H9 (cell line): ENCODE results near the gene CD247. TPM values are rescaled to one million over a fixed set of nuclear protein-coding genes. Genes with fewer than 3 reads are reported as not detected.

Source experiments
- DNase-seq: peaks from one replicate; pipeline ENCODE4 v3.0.0-alpha.2; 2017
- H2AFZ ChIP-seq: one replicate; pipeline ENCODE4 v1.6.1; 2013; ENCODE audit warnings: mild to moderate bottlenecking, low read length, control low read depth, moderate library complexity
- H2AK5ac ChIP-seq: 2 replicates; pipeline ENCODE4 v1.6.1; 2013; ENCODE audit warnings: low read length, control low read depth, mixed read lengths; ENCODE audit not compliant: insufficient read length
- H2BK120ac ChIP-seq: one replicate; pipeline ENCODE4 v1.6.1; 2013; ENCODE audit warnings: low read depth, mild to moderate bottlenecking, low read length, control low read depth, inconsistent platforms; ENCODE audit not compliant: poor library complexity, severe bottlenecking
- H2BK12ac ChIP-seq: 2 replicates; pipeline ENCODE4 v1.6.1; 2013; ENCODE audit warnings: low read length, control low read depth, mixed read lengths, low read depth; ENCODE audit not compliant: insufficient read length
- H2BK15ac ChIP-seq: 2 replicates; pipeline ENCODE4 v1.6.1; 2013; ENCODE audit warnings: low read depth, low read length, control low read depth
- H2BK20ac ChIP-seq: one replicate; pipeline ENCODE4 v1.6.1; 2013; ENCODE audit warnings: low read depth, mild to moderate bottlenecking, low read length, control low read depth, inconsistent platforms; ENCODE audit not compliant: poor library complexity, severe bottlenecking
- H2BK5ac ChIP-seq: 2 replicates; pipeline ENCODE4 v1.6.1; 2013; ENCODE audit warnings: low read length, control low read depth, mixed read lengths; ENCODE audit not compliant: insufficient read length
- H3K14ac ChIP-seq: 2 replicates; pipeline ENCODE4 v1.6.1; 2013; ENCODE audit warnings: low read length, control low read depth; ENCODE audit not compliant: insufficient read depth
- H3K18ac ChIP-seq: 2 replicates; pipeline ENCODE4 v1.6.1; 2013; ENCODE audit warnings: low read depth, mild to moderate bottlenecking, mixed read lengths, low read length, control low read depth; ENCODE audit not compliant: insufficient read length
- H3K23ac ChIP-seq: 2 replicates; pipeline ENCODE4 v1.6.1; 2013; ENCODE audit warnings: low read length, control low read depth, mixed read lengths, low read depth; ENCODE audit not compliant: insufficient read length
- H3K23me2 ChIP-seq: 2 replicates; pipeline ENCODE4 v1.6.1; 2013; ENCODE audit warnings: low read depth, mild to moderate bottlenecking, mixed read lengths, low read length, control low read depth; ENCODE audit not compliant: insufficient read length, poor library complexity, severe bottlenecking
- H3K27ac ChIP-seq: 2 replicates; pipeline ENCODE4 v1.5.1; 2013; ENCODE audit warnings: low read length, control low read depth, mixed read lengths, low read depth; ENCODE audit not compliant: insufficient read length
- H3K27me3 ChIP-seq: 2 replicates; pipeline ENCODE4 v1.6.1; 2013; ENCODE audit warnings: low read length, control low read depth, inconsistent platforms; ENCODE audit not compliant: insufficient read depth
- H3K4ac ChIP-seq: 2 replicates; pipeline ENCODE4 v1.6.1; 2013; ENCODE audit warnings: low read depth, mild to moderate bottlenecking, control low read depth, inconsistent platforms, low read length, moderate library complexity
- H3K4me1 ChIP-seq: 2 replicates; pipeline ENCODE4 v1.6.1; 2013; ENCODE audit warnings: low read length, control low read depth, inconsistent platforms; ENCODE audit not compliant: insufficient read depth
- H3K4me2 ChIP-seq: 2 replicates; pipeline ENCODE4 v1.6.1; 2013; ENCODE audit warnings: low read length, control low read depth, mixed read lengths; ENCODE audit not compliant: insufficient read length, insufficient read depth
- H3K56ac ChIP-seq: 2 replicates; pipeline ENCODE4 v1.6.1; 2013; ENCODE audit warnings: low read depth, mild to moderate bottlenecking, mixed read lengths, low read length, control low read depth; ENCODE audit not compliant: insufficient read length
- H3K79me1 ChIP-seq: 2 replicates; pipeline ENCODE4 v1.6.1; 2013; ENCODE audit warnings: low read depth, mild to moderate bottlenecking, moderate library complexity, low read length, control low read depth, inconsistent platforms; ENCODE audit not compliant: insufficient read depth, poor library complexity, severe bottlenecking
- H3K79me2 ChIP-seq: 2 replicates; pipeline ENCODE4 v1.6.1; 2013; ENCODE audit warnings: low read length, control low read depth, inconsistent platforms; ENCODE audit not compliant: insufficient read depth
- H3K9ac ChIP-seq: 2 replicates; pipeline ENCODE4 v1.6.1; 2013; ENCODE audit warnings: low read length, control low read depth, mixed read lengths; ENCODE audit not compliant: insufficient read length; ENCODE audit errors: extremely low read depth
- H3K9me3 ChIP-seq: one replicate; pipeline ENCODE4 v1.6.1; 2013; ENCODE audit warnings: low read depth, low read length, inconsistent platforms; ENCODE audit not compliant: control insufficient read depth
- H3T11ph ChIP-seq: one replicate; pipeline ENCODE4 v1.6.1; 2013; ENCODE audit warnings: mild to moderate bottlenecking, low read length, control low read depth, inconsistent platforms
- H4K20me1 ChIP-seq: one replicate; pipeline ENCODE4 v1.6.1; 2013; ENCODE audit not compliant: control insufficient read depth, insufficient read length, insufficient read depth
- H4K5ac ChIP-seq: 2 replicates; pipeline ENCODE4 v1.6.1; 2013; ENCODE audit warnings: low read depth, mild to moderate bottlenecking, mixed read lengths, low read length, control low read depth; ENCODE audit not compliant: insufficient read length
- H4K8ac ChIP-seq: replicated peaks from 2 replicates; pipeline ENCODE4 v1.6.1; 2013; ENCODE audit warnings: low read length, control low read depth, mixed read lengths, low read depth; ENCODE audit not compliant: insufficient read length
- H4K91ac ChIP-seq: 2 replicates; pipeline ENCODE4 v1.6.1; 2013; ENCODE audit warnings: low read depth, mild to moderate bottlenecking, moderate library complexity, mixed read lengths, low read length, control low read depth; ENCODE audit not compliant: insufficient read length
- H3K27ac Mint-ChIP-seq, 3 experiments: 2 replicates in 2 of 3; 3 replicates in 1 of 3; pipeline ENCODE4 v1.8.0; 2020 to 2021; ENCODE audit warnings: mixed read lengths in 3 of 3, mild to moderate bottlenecking in 1 of 3, moderate library complexity in 1 of 3
- H3K27me3 Mint-ChIP-seq: 2 replicates; pipeline ENCODE4 v1.8.0; 2021; ENCODE audit warnings: low read depth, mild to moderate bottlenecking, moderate library complexity, mixed read lengths
- H3K36me3 Mint-ChIP-seq, 3 experiments: 2 replicates in 2 of 3; 3 replicates in 1 of 3; pipeline ENCODE4 v1.8.0; 2020 to 2021; ENCODE audit warnings: low read depth in 3 of 3, mixed read lengths in 3 of 3; ENCODE audit not compliant: insufficient read depth in 1 of 3
- H3K4me1 Mint-ChIP-seq, 2 experiments: 2 replicates each; pipeline ENCODE4 v1.8.0; 2020; ENCODE audit warnings: mixed read lengths in 2 of 2
- H3K4me3 Mint-ChIP-seq, 2 experiments: 2 replicates in 1 of 2; 3 replicates in 1 of 2; pipeline ENCODE4 v1.8.0; 2020 to 2021; ENCODE audit warnings: mild to moderate bottlenecking in 2 of 2, mixed read lengths in 2 of 2, moderate library complexity in 1 of 2
- H3K9me3 Mint-ChIP-seq, 2 experiments: 2 replicates in 1 of 2; 3 replicates in 1 of 2; pipeline ENCODE4 v1.8.0; 2020; ENCODE audit warnings: mild to moderate bottlenecking in 2 of 2, mixed read lengths in 2 of 2, moderate library complexity in 1 of 2
- CTCF ChIP-seq: fragments of 200-600 bp; sonication (generic); conservative IDR thresholded peaks from 3 replicates; pipeline ENCODE4 v1.8.0; 2021; ENCODE audit warnings: antibody characterized with exemption, mild to moderate bottlenecking
- WGBS: extraction: QIAGEN DNeasy Blood & Tissue Kit; methylation state at CpG from one replicate; pipeline ENCODE4 v1.1.7; 2013; ENCODE audit warnings: missing lambda C conversion rate, low lambda C conversion rate, mixed read lengths; ENCODE audit not compliant: insufficient read length; ENCODE audit errors: extremely low coverage; 5-methylcytosine and 5-hydroxymethylcytosine counted together
- total RNA-seq: library from RNA; stranded (reverse); gene quantifications from 2 replicates; pipeline ENCODE4 v1.2.1, GENCODE V29; 2021

CD247 gene
- total RNA-seq, 1 experiment from 2014 or later: 1.2 TPM

- Histone ChIP-seq H4K8ac (no peak overlapping the region), H3K23ac (no peak overlapping the region), H3K27ac (no peak overlapping the region), H3K9ac (no peak overlapping the region), H3T11ph (no peak overlapping the region), H3K79me1 (no peaks in the 10 kb centered on the region), H3K18ac (no peak overlapping the region), H3K4ac (no peak overlapping the region), H2BK120ac (no peak overlapping the region), H2BK15ac (no peak overlapping the region), H2AK5ac (no peak overlapping the region), H3K4me2 (no peak overlapping the region), H3K27me3 (no peaks in the 10 kb centered on the region), H3K56ac (no peak overlapping the region), H2AFZ (no peak overlapping the region), H3K79me2 (no peaks in the 10 kb centered on the region), H2BK12ac (no peak overlapping the region), H2BK5ac (no peak overlapping the region), H3K4me1 (no peaks in the 10 kb centered on the region), H3K23me2 (no peaks in the 10 kb centered on the region), H3K9me3 (no peaks in the 10 kb centered on the region), H4K20me1 (no peaks in the 10 kb centered on the region), H2BK20ac (no peak overlapping the region), H4K5ac (no peak overlapping the region), H3K14ac (no peak overlapping the region), H4K91ac (no peak overlapping the region)
- no peaks in the 10 kb centered on the region for H3K27me3 Mint-ChIP-seq
- no peaks in the 10 kb centered on the region for H3K4me1 Mint-ChIP-seq
- H3K27ac Mint-ChIP-seq: no peak overlapping the region
- H3K4me3 Mint-ChIP-seq: no peak overlapping the region
- H3K36me3 Mint-ChIP-seq: peaks cover 14 to 70% (median 66%) of the 10 kb centered on the region in 3 experiments
- DNase-seq: peak; percentile 69
- no CpG with 5 or more reads among the region's 8 CpGs for WGBS
- H3K9me3 Mint-ChIP-seq: no peaks in the 10 kb centered on the region
- peak; percentile 75 for TF ChIP-seq CTCF
Measured at GRCh38 chr1:167401260-167401873, 117.0 kb downstream of the CD247 start.
